HG02763 (cell line): ENCODE measurements around the gene EVA1C.
"Not testable (repeated sequence)": the region's sequence is repeated elsewhere in the genome, so short reads cannot be mapped to it uniquely, and the experiment has no call there.

Experiments used
- ATAC-seq: cut with Tn5 transposase; IDR thresholded peaks from one replicate; pipeline ENCODE4 v1.9.1; 2021; ENCODE audit warnings: mild to moderate bottlenecking, moderate library complexity; ENCODE audit not compliant: unreplicated experiment

Gene EVA1C

DNA sequence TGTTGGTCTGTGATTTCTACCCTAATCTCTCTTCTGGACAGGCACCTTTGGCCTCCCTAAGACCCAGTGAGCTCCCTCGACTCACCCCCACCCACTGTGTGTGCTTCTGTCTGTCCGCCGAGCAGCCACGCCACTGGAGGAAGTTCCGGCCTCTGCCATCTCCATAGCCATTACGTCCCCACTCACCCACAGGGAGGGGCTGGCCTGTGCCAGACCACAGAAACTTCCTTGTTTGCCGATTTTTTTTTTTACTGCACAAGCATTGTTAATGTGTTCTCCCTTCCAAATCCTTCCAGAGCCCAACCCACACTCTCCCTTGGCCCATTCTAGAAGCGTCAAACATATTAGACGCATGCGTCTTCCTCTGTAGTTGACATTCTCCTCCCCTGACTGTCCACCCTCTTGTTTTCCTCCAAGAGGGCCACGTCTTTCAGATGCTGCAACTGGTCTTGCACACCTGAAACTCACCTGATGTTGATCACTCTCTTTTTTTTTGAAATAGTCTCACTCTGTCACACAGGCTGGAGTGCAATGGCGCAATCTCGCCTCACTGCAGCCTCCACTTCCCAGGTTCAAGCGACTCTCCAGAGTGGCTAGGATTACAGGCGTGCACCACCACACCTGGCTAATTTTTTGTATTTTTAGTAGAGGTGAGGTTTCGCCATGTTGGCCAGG is 72.3 kb downstream of the EVA1C start:
- ATAC-seq: no peak

DNA sequence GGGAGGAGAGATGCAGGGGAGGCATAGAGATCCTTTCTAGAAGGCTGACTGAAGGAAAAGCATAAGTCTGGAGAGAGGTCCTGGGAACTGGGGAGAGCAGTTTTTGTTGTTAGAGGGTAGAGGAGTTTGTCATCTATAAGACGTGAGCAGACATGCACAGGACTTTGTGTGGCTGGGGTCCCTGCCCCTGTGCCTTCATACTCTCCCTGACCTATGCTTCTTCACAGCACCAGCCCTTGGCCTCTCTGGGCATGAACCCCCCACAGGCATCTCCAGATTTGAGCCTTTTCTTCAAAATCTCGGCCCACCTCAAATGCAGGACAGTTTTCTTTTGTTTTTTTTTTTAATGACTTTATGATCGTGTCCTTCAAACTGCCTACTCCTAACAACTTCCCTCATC is 79.9 kb downstream of the EVA1C start:
- ATAC-seq: no peak

DNA sequence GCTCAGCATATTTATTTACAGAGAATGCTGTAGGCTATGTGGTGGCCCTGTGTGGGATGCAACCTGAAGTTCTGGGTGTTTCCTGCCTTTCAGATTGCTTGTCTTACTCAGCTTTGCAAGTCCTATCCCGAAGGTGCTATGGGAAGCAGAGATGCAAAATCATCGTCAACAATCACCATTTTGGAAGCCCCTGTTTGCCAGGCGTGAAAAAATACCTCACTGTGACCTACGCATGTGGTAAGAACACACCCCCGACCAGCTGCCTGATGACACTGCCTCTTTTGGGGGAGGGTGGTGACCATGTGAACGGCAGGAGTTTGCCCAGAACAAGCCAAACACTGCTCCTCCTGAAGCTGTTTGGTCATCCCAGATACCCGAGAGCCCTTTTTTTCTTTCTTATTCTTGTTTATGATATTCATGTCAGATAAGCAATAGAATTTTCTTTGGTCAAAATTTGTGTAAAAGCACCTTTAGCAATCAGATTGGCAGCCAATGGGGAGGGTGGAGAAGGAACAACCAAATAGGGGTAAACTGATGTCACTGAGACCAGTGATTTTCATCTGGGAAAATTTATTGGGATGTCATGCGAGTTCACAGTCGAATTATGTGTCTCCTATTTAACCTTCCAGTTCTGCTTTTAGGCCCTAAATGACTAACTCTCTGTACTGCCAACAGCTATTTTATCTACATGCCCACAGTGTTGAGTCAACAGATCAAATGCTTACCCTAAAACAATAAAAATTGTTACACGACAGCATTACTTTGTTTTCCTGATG is 82.6 kb downstream of the EVA1C start:
- no peak for ATAC-seq

DNA sequence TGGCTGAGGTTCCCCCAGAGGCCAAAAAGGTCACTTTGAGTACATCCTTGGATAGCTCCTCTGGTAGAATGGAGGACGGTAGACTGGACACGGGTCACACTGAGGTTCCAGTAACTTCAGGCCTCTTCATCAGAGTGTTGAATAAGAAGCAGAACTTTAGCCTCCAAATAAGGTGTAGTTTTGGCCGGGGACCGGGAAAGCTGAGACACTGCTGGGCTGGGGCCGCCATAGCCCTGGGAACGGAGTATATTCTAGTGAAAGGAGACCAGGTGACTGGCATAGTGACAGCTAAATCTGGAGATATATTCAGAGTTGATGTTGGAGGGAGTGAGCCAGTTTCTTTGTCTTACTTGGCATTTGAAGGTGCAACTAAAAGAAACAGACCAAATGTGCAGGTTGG is 84.1 kb downstream of the EVA1C start:
- no peak for ATAC-seq

DNA sequence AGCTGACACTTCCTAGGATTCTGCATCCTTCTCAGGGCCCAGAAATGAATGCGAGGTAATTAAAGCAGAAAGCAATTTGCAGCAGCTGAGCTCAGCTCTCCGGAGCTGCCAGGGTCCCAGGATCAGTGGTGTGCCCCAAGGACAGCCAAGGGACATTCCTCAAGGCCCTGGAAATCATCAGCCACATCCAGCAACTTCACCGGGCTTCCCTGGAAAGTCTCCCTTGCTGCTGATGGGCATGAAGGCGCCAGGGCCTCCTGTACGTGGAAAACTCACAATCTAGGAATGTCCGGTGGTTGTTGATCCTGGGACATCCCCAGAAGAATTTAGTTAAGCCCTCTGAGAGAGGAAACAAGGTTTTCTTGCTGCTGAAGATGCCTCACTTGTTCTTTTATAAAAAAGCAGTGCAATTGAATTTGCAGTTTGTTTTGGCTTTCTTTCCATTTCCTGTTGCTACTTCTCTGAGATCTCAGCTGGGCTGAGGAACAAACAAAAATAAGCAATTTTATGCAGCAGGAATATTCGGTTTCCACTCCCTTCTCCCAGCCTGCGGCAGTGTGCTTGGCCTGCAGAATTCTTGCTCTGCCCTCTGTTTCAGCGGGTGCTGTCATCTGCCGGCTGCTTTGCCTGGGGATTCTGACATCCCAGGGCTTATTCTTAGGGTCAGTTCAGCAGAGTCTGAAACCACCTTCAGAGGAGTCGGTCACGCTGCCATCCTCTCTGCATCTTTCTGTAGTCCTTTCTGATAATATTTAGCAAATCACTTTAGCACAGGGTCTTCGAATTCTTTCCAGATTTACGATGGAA is 86.9 kb downstream of the EVA1C start:
- no peak for ATAC-seq

DNA sequence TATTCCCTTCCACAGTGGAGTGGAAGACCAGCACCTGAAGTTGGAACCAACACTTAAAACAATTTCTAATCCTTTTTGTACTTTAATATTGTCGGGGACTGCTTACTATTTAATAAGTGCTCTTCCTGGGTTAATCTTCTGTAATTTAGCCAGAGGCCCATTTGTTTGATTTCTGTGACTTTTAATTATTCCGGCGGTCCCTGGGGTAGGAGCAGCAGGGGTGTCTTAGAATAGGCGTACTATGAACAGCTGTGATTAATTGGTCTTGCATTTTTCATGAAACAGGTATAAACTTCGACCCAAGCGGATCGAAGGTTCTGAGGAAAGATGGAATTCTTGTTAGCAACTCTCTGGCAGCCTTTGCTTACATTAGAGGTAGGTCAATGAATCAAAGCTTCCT is 91.1 kb downstream of the EVA1C start:
- ATAC-seq: not testable (repeated sequence)

DNA sequence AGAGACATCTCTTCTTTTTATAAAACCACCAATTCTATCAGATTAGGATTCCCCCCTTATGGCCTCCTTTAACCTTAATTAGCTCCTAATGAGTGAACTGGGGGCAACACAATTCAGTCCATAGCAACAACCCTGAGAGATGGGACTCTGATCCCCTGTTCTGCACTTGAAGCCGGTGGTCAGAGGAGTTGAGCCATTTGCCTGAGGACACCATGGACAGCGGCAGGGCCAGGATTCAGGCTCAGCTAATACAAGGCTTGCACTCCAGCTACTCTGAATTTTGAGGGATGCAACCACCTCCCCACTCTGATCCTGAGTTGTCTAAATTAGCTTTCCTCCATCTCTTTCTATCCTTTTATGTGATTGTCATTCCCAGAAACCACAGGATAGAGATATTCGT is 93.3 kb downstream of the EVA1C start:
- ATAC-seq: not testable (repeated sequence)

DNA sequence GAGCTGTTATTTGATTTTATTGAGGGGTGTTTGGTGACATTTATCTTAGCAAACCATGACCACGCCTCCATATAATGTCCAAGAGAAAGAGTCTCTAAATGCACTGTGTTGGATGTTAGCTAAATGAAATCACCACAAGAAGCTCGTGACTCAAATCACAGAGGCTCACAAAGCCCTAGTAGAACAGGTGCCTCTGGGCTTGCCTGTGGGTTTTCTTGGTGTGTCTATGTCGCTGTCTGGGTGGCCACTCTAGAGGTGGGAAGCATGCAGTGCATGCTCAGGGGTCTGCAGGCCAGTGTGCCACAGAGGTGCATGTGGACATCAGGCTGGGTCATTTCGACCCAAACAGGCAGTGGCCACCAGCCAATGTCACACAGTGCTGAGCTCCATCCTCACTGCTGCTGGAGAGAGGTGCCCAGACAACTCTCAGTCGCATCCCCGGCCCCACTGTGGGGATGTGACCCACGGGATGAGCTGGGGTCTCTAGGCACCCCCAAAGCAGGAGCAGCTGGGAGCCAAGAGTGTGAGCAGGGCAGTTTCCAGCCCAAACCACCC is 94.0 kb downstream of the EVA1C start:
- not testable (repeated sequence) for ATAC-seq

DNA sequence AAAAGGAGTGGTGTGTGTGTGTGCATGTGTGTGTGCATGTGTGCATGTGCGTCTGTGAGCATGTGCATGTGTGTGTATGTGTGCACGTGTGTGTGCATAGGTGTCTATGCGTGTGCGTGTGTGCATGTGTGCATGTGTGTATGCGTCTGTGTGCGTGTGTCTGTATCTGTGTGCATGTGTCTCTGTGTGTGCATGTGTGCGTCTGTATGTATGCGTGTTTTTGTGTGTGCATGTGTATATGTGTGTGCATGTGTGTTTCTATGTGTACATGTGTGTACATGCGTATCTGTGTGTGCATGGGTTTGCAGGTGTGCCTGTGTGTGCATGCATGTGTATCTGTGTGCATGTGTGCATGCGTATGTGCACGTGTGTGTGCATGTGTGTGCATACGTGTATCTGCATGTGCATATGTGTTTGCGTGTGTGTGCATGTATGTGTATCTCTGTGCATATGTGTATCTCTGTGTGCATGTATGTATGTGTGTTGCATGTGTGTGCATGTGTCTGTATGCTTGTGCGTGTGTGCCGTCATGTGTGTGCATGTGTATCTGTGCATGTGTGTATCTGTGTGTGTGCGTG is 94.9 kb downstream of the EVA1C start:
- ATAC-seq: no peak

DNA sequence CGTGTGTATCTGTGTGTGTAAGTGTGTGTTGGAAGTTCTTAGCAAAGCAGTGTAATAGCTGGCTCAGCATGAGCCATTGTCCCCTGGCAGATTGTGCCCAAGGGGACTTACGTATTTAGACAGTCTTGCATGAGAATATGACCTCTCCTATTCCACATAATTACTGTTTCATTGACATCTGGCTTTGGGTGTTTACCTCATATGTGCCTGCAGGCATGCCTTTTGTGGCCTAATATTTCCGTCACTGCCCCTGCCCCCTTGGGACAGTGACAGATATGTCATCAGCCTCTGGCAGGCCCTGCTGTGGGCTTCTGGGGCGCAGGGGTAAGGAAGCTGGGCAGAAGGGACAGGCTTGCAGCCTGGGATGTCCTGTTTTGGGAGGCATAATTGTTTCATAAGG is 95.5 kb downstream of the EVA1C start:
- not testable (repeated sequence) for ATAC-seq

DNA sequence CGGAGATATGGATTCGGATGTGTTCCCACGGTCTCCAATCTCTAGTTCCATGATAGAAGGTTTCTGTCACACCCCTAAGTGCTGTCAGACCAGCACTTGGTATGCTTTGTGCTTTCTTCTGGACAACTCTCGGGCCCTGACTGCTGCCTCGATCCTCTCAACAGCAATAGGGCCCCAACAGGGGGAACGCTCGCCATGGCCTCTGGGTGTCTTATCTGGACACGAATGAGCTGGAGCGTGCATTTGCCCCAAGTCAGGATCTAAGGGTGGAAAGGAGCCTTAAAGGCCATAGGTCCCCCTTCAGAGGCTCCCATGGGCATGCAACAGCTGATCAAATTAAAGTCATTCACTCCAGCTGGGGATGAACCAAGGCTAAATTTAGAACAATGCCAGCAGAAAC is 96.1 kb downstream of the EVA1C start:
- ATAC-seq: no peak

DNA sequence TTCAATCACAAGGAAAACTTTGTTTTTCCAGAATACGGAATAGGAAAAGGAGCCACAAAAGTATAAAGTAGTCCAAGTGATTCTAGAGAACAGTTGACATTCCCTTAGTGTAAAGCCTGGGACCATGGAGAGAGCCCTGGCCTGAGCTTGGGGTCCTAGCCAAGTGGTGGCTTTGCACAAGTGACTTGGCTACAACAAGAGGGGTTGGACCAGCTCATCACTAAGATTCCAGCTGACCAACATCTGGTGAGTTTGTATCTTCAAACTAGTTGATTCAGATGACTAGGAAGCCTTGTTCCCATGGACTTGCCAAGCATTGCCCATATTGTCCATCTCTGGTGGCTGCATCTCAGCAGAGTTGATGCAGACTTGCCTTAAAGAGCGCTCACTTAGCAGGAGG is 96.5 kb downstream of the EVA1C start:
- ATAC-seq: not testable (repeated sequence)

DNA sequence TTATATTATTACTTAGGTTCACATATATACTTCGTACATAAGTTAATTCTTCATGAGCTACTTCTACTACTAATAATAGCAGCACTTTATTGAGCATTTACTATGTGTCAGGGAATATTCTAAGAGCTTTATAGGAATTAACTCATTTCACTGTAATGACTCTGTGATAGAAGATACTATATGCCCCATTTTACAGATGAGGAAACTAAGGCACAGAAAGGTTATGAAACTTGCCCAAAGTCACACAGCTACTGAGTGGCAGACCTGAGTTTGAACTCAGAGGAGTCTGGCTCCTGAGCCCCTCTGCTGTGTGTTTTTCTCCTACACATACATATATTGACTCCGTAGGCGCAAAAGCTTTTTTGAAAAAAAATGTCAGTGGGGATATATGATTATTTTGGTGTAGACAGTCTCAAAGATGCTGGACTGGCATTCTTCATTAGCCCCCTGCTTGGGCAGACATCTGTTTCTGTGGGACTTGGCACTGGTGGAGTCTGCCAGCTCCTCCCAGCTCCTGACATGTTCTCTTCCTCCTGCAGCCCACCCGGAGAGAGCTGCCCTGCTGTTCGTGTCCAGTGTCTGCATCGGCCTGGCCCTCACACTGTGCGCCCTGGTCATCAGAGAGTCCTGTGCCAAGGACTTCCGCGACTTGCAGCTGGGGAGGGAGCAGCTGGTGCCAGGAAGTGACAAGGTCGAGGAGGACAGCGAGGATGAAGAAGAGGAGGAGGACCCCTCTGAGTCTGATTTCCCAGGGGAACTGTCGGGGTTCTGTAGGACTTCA is 102.0 kb downstream of the EVA1C start:
- no peak for ATAC-seq

DNA sequence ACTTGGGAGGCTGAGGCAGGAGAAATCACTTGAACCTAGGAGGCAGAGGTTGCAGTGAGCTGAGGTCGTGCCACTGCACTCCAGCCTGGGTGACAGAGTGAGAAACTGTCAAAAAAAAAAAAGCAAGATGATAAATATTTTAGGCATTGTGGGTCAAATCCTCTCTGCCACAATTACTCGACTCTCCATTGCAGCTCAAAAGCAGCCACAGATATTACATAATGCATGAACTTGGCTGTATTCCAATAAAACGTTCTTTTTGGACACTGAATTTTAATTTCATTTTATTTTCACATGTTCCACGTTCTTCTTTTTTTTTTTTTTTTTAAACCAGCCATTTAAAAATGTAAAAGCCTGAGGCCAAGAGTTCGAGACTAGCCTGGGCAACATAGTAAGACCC is 103.4 kb downstream of the EVA1C start:
- no peak for ATAC-seq

DNA sequence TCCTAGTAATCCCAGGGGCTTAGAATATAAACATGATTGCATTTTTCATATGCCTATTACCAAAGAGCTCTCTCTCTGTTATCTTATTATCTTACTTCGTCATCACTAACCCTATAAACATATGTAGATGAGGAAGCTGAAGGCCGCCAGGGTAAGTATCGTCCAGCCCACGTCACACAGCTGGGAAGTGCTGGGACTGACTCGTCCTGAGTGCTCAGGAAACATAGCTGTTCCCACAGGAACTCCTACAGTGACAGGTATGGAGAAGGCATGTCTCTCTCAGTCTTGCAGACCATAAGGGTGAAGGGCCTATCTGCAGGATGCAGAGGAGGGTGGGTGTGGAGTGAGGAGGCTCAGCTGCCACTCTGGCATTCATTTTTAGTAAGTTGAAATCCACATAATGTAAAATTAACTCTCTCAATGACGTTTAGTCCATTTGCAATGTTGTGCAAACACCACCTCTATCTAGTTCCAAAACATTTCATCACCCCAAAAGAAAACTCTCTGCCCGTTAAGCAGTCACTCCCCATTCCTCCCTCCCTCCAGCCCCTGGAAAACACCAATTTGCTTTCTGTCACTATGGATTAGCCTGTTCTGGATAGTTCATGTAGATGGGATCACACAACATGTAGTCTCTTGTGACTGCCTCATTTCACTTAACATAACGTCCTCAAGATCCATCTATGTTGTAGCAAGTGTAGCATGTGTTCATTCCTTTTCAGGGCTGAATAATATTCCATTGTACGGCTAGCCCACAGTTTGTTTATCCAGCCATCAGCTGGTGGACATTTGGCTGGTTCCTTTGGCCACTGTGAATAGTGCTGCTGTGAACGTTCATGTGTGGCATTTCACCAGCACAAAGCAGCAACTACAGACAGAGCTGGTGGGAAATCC is 104.5 kb downstream of the EVA1C start:
- no peak for ATAC-seq

DNA sequence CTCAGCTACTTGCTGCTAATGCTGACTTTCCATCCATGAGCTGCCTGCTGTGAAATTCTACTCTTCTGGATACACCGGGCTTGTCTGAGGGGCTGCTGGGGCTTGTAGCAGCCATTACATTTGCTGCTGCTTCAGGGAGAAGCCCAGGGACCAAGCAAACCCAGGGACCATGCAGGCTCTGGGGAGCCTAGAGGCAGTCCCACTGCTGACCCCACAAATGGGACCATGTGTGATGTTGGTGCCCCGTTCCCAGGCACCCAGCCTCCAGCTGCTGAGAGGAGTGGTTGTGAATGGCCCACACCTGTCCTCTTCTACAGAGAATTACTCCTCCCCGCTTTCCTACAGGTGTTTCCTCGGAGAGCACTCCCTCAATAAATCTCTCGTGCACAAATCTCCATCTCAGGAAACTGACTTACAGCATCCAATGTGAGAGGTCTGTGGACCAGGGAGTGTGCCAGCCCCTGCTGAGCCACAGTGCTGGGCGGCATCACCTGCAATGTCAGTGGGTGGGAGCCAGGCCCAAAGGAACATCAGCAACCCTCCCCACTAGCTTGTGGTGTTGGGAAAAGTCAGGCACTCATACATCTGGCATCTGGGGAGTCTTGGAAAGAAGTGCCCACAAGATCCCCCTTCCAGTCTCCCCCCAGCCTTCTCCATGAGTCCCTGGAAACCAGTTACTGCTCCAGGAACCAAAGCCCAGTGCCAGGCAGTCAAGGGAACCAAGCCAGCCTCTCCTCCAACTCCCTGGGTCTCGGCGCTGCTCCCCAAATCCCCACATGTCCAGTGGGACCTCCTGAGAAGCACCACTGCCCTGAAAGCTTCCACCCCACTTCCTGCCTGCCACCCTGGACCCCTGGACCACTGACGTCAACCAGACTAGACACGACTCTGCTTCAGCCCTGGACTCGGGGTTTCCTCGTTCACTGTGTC is 107.7 kb downstream of the EVA1C start:
- ATAC-seq: no peak

DNA sequence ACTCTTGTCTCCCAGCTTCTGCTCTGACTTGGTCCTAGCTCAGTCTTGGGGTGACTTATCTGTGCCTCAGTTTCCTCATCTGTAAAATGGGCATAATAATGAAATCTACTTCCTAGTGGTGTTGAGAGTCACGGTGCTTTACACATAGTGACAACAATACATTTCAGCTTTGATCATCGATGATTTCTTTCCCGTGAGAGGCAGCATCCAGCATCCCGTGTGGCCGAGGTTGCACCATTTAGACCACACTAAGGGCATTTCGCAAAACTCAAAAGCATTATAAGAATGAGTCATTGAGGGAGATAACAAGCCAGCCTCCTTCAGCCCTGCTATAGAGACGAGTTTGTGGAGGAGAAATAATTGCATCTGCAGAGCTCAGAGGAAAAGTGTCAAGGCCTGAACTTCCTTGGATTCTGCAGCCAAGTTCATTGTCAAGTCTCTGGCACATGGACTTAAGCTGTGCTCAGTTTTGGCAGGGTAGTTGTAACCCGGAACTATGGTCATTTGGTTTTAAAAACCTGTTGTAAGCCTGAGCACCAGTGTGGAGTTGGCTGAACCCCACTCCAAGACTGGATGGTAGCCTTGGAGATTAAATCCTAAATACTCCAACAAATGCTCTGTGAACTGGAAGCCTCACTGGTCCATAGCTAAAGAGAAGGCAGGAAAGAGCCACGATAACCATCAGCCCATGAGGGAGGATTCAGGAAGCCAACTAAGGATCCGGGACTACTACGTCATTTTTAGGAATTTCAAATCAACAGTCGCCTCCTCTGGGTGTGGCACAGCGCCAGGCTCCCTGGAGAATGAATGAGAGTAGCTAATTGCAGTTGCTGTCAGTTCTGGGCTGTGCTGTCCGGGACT is 108.6 kb downstream of the EVA1C start:
- no peak for ATAC-seq
